ENCODE data around the gene SLC20A1.

The SLC20A1 gene

DNA sequence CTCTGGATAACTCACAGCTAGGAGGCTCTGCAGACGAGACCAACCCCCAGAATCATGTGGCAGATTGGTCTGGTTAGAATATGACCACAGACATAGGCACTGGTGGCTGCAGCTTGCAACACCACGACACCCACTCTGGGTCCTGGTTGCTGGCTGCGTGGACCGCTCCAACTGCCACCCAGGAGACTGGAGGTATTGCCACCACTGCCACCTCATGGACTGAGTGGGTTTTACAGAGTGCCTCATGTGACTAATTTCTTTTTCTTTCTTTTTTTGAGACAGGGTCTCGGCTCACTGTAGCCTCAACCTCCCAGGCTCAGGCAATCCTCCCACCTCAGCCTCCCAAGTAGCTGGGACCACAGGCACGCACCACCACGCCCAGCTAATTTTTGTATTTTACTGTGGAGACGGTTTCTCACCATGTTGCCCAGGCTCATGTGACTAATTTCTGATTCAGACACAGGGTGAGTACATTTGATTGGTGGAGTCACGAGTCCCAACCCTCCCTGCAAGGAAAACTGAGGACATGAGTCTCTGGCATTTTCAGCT, 45.2 kb downstream of the SLC20A1 start:
- DNase-seq (ENCODE audit: low spot score): peak; percentile 72
- peak; percentile 43 for TF ChIP-seq CTCF (IDR thresholded peaks at IDR 0.05; ENCODE audit: borderline replicate concordance, control extremely low read depth, extremely low read depth, insufficient read depth, missing control alignments)
- in situ Hi-C loops (cut with MboI; ENCODE audit: low sequenced_read_pairs, unreplicated experiment): no loop called here

DNA sequence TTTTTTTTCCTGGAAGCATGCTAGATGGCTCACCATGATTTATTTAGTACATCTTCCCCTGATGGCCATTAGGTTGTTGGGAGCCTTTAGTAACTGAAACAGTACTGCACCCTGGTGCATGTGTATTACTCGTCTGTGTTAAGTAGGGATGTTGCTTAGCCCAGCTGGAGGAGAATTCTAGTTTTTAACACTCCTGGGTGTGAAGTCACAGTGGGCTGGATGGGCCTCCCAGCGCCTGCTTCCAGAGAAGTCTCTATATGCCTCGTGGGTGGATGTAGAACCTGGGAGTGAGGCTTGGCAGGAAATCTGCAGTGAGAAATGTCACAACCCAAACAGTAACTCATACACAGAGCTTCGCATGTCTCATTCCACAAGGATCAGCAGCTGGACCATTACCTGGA, 46.1 kb downstream of the SLC20A1 start:
- DNase-seq (ENCODE audit: low spot score): no peak
- no peak for TF ChIP-seq CTCF (IDR thresholded peaks at IDR 0.05; ENCODE audit: borderline replicate concordance, control extremely low read depth, extremely low read depth, insufficient read depth, missing control alignments)
- in situ Hi-C loops (cut with MboI; ENCODE audit: low sequenced_read_pairs, unreplicated experiment): no loop called here

DNA sequence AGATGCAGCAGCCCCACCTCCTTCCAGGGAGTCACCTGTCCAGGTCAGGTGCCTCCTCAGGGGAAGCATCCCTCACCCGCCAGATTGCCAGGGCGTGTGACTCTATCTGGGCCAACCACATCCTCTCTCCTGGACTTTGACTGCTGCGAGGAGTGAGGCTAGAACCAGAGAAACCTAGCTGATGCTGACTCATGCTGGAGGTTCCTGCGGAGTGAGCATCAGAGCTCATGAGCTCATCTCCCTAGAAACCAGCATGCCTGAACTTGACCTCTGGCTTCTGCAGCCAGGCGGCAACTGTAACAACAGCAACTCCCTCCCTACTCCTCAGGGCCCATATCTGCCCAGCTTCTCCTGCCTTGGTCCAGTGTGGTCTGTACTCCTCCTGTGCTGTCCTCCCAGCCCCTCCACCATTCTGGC, 46.8 kb downstream of the SLC20A1 start:
- DNase-seq (ENCODE audit: low spot score): peak; percentile 81
- no peak for TF ChIP-seq CTCF (IDR thresholded peaks at IDR 0.05; ENCODE audit: borderline replicate concordance, control extremely low read depth, extremely low read depth, insufficient read depth, missing control alignments)
- in situ Hi-C loops (cut with MboI; ENCODE audit: low sequenced_read_pairs, unreplicated experiment): no loop called here

DNA sequence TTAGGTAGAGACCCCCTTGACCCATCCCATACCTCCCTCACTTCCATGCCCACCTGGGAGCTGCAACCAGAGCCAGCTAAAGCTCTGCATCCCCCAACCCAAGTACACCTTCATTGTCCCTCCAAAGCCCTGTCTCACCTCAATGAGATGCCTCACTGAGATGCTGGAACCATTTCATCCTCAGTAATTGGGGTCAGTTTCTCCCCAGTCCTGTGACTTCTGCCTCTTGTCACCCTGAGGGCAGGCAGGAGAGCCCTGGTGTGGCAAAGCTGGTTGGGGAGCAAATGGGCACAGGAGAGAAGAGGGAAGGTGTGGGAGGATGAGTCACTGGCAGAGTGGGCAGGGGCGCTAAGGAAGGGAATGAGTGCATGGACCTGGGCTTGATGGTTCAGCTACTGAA, 47.2 kb downstream of the SLC20A1 start:
- TF ChIP-seq CTCF (IDR thresholded peaks at IDR 0.05; ENCODE audit: borderline replicate concordance, control extremely low read depth, extremely low read depth, insufficient read depth, missing control alignments): no peak
- in situ Hi-C loops (cut with MboI; ENCODE audit: low sequenced_read_pairs, unreplicated experiment): no loop called here
- no peak for DNase-seq (ENCODE audit: low spot score)

GRCh38 chr2:112693596-112693995, 47.9 kb downstream of the SLC20A1 start:
- TF ChIP-seq CTCF (IDR thresholded peaks at IDR 0.05; ENCODE audit: borderline replicate concordance, control extremely low read depth, extremely low read depth, insufficient read depth, missing control alignments): no peak
- in situ Hi-C loops (cut with MboI; ENCODE audit: low sequenced_read_pairs, unreplicated experiment): no loop called here
- no peak for DNase-seq (ENCODE audit: low spot score)

DNA sequence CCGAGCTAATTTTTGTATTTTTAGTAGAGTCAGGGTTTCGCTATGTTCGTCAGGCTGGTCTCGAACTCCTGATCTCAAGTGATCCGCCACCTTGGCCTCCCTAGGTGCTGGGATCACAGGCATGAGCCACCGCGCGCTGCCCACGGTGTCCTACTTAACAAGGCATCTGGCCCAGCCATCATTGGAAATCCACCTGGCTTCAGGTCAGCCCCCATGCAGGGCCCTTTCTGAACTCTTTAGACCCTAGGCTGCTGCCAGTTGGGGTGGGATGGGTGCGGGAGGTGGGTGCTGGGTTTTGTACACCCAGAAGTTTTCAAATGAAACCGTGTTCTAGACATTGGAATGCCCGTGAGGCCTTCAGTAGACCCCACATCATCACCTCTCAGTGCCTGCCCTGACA, 48.4 kb downstream of the SLC20A1 start:
- no peak for TF ChIP-seq CTCF (IDR thresholded peaks at IDR 0.05; ENCODE audit: borderline replicate concordance, control extremely low read depth, extremely low read depth, insufficient read depth, missing control alignments)
- in situ Hi-C loops (cut with MboI; ENCODE audit: low sequenced_read_pairs, unreplicated experiment): no loop called here
- no peak for DNase-seq (ENCODE audit: low spot score)

Measured in GM13976 (cell line).